Right renal cortex interstitium (tissue), 3 donors: ENCODE measurements around the gene CBLB. TPM values are rescaled to one million over a fixed set of nuclear protein-coding genes. Genes with fewer than 3 reads are reported as not detected.
A peak's percentile ranks its signal among the peaks of the same experiment; 100 is the strongest.

Experiments
- DNase-seq, 3 donors: peaks; one replicate each; pipeline ENCODE4 v3.0.0-alpha.2; 2013; ENCODE audit warnings: low read depth in 3 of 3, low spot score in 2 of 3
- polyA plus RNA-seq, 3 donors: library from polyadenylated mRNA; unstranded; fragments of 120-200 nt; gene quantifications; one replicate each; pipeline ENCODE4 v1.2.1, GENCODE V29; 2013; ENCODE audit not compliant: insufficient read length in 3 of 3

The CBLB gene
- polyA plus RNA-seq, 3 donors: 44.2 to 45.0 (median 45.0) TPM

- no peak for DNase-seq
These were observed 8.0 kb upstream of the CBLB start for GRCh38 chr3:105876780-105877327.

GRCh38 chr3:105869861-105870755, 1.3 kb upstream of the CBLB start:
- no peak for DNase-seq

- no peak for DNase-seq
These were observed 670 bp upstream of the CBLB start for GRCh38 chr3:105869531-105869833.

- peak in 1 of 3 donors; percentile 59 for DNase-seq
These were observed 426 bp downstream of the CBLB start for GRCh38 chr3:105868431-105868741.

- no peak for DNase-seq
These were observed 941 bp downstream of the CBLB start for GRCh38 chr3:105867712-105868430.

GRCh38 chr3:105866656-105867653, 1.9 kb downstream of the CBLB start:
- DNase-seq: no peak

GRCh38 chr3:105865867-105866350, 2.9 kb downstream of the CBLB start:
- no peak for DNase-seq

GRCh38 chr3:105865016-105865623, 3.7 kb downstream of the CBLB start:
- no peak for DNase-seq

GRCh38 chr3:105864212-105864611, 4.6 kb downstream of the CBLB start:
- DNase-seq: no peak

- DNase-seq: no peak
These were observed 5.2 kb downstream of the CBLB start for GRCh38 chr3:105863608-105864007.

GRCh38 chr3:105862217-105862616, 6.6 kb downstream of the CBLB start:
- DNase-seq: no peak

- no peak for DNase-seq
These were observed 8.2 kb downstream of the CBLB start for GRCh38 chr3:105860641-105861040.

- DNase-seq: no peak
These were observed 10.8 kb downstream of the CBLB start for GRCh38 chr3:105858017-105858416.

GRCh38 chr3:105857601-105858000, 11.2 kb downstream of the CBLB start:
- DNase-seq: no peak

- DNase-seq: no peak
These were observed 12.2 kb downstream of the CBLB start for GRCh38 chr3:105856605-105857004.

GRCh38 chr3:105853801-105854432, 14.9 kb downstream of the CBLB start:
- no peak for DNase-seq

- DNase-seq: no peak
These were observed 17.2 kb downstream of the CBLB start for GRCh38 chr3:105851582-105851981.

GRCh38 chr3:105851176-105851575, 17.6 kb downstream of the CBLB start:
- no peak for DNase-seq

GRCh38 chr3:105850593-105850992, 18.2 kb downstream of the CBLB start:
- DNase-seq: no peak

GRCh38 chr3:105848821-105849220, 20.0 kb downstream of the CBLB start:
- DNase-seq: no peak
